ENCODE data around the gene POLD1.

GRCh38 chr19:50464348-50464747 is 80.2 kb downstream of the POLD1 start:
- TF ChIP-seq, protein P1, sequence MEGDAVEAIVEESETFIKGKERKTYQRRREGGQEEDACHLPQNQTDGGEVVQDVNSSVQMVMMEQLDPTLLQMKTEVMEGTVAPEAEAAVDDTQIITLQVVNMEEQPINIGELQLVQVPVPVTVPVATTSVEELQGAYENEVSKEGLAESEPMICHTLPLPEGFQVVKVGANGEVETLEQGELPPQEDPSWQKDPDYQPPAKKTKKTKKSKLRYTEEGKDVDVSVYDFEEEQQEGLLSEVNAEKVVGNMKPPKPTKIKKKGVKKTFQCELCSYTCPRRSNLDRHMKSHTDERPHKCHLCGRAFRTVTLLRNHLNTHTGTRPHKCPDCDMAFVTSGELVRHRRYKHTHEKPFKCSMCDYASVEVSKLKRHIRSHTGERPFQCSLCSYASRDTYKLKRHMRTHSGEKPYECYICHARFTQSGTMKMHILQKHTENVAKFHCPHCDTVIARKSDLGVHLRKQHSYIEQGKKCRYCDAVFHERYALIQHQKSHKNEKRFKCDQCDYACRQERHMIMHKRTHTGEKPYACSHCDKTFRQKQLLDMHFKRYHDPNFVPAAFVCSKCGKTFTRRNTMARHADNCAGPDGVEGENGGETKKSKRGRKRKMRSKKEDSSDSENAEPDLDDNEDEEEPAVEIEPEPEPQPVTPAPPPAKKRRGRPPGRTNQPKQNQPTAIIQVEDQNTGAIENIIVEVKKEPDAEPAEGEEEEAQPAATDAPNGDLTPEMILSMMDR (IDR thresholded peaks at IDR 0.05; ENCODE audit: poor library complexity), result no peak
- TF ChIP-seq EZH2 (IDR thresholded peaks at IDR 0.05; ENCODE audit: borderline replicate concordance) (no peak), EZH2phosphoT487 (IDR thresholded peaks at IDR 0.05; ENCODE audit: low read depth, severe bottlenecking, unreplicated experiment) (no peak)

Data from hepatocyte (in vitro differentiated cells).